Measurements from ENCODE around the gene POPDC2.

Gene POPDC2

DNA sequence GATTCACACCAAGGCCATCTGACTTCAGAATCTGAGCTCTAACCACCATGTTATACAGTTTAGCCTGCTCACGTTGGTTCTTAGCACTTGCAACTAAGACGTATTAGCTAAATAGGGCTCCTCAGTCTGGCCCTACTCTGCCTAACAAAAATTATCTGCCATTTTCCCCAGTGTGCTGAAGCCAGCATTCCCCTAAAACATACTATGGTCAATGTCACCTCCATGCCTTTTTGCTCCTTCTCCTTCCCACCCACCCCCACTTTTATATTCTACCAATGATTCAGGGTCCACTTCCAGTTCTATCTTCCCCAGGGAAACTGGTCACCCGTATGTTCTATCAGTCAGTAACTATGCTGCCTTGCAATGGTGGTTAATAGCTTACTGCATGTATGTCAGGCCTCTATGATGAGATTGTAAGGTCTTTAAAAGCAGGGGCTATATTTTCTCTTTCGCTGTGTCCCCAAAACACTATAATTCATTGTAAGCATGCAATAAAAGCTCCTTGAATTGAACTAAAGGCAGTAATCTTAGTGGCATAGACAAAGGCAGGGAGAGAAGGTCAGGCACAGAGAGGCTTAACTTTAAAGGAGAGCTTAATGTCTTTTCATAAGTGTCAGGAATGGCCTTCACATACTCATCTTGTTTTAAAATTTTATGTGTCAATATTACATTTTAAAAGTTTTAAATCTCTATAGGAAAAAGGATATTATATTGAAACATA, 23.3 kb downstream of the POPDC2 start:
- Histone ChIP-seq H3K27ac (replicated peaks) (peak overlapping the region; percentile 94), H3K4me3 (replicated peaks; ENCODE audit: insufficient read depth, low read length) (no peak overlapping the region), H3K27me3 (ENCODE audit: insufficient read depth, poor library complexity, severe bottlenecking) (no peaks in the 10 kb centered on the region)
- no peak for TF ChIP-seq POLR2AphosphoS5 (IDR thresholded peaks at IDR 0.05; ENCODE audit: low read depth)
- no peak for TF ChIP-seq GABPA (IDR thresholded peaks at IDR 0.05; ENCODE audit: low read depth)
- TF ChIP-seq, protein P1, sequence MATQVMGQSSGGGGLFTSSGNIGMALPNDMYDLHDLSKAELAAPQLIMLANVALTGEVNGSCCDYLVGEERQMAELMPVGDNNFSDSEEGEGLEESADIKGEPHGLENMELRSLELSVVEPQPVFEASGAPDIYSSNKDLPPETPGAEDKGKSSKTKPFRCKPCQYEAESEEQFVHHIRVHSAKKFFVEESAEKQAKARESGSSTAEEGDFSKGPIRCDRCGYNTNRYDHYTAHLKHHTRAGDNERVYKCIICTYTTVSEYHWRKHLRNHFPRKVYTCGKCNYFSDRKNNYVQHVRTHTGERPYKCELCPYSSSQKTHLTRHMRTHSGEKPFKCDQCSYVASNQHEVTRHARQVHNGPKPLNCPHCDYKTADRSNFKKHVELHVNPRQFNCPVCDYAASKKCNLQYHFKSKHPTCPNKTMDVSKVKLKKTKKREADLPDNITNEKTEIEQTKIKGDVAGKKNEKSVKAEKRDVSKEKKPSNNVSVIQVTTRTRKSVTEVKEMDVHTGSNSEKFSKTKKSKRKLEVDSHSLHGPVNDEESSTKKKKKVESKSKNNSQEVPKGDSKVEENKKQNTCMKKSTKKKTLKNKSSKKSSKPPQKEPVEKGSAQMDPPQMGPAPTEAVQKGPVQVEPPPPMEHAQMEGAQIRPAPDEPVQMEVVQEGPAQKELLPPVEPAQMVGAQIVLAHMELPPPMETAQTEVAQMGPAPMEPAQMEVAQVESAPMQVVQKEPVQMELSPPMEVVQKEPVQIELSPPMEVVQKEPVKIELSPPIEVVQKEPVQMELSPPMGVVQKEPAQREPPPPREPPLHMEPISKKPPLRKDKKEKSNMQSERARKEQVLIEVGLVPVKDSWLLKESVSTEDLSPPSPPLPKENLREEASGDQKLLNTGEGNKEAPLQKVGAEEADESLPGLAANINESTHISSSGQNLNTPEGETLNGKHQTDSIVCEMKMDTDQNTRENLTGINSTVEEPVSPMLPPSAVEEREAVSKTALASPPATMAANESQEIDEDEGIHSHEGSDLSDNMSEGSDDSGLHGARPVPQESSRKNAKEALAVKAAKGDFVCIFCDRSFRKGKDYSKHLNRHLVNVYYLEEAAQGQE (IDR thresholded peaks at IDR 0.05; ENCODE audit: insufficient replicate concordance, low read depth), result no peak
- TF ChIP-seq, protein P2, sequence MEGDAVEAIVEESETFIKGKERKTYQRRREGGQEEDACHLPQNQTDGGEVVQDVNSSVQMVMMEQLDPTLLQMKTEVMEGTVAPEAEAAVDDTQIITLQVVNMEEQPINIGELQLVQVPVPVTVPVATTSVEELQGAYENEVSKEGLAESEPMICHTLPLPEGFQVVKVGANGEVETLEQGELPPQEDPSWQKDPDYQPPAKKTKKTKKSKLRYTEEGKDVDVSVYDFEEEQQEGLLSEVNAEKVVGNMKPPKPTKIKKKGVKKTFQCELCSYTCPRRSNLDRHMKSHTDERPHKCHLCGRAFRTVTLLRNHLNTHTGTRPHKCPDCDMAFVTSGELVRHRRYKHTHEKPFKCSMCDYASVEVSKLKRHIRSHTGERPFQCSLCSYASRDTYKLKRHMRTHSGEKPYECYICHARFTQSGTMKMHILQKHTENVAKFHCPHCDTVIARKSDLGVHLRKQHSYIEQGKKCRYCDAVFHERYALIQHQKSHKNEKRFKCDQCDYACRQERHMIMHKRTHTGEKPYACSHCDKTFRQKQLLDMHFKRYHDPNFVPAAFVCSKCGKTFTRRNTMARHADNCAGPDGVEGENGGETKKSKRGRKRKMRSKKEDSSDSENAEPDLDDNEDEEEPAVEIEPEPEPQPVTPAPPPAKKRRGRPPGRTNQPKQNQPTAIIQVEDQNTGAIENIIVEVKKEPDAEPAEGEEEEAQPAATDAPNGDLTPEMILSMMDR (IDR thresholded peaks at IDR 0.05; ENCODE audit: insufficient read depth, low read length), result no peak
- no peak for TF ChIP-seq SPI1 (IDR thresholded peaks at IDR 0.05; ENCODE audit: borderline replicate concordance, low read depth)
- no peak for DNase-seq (ENCODE audit: low read depth in 1 of 2, low spot score in 1 of 2)

DNA sequence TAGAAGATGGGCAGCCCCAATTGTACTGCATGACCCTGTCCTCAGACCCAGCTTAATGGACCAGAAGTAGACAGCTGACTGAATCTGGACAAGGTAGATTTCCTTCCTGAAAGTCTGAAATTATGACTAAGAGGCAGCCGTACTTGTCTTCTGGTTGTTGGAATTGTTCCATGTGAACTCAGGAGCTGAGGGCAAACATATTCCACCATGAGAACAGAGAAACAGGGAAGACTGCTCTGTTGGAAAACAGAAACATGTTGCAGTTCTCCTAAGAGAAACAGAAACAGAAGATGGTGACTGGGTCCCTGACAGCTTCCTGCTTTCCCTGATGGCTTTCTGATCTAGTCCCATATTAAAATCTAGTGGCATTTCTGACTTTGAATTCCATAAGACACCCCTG, 24.1 kb downstream of the POPDC2 start:
- Histone ChIP-seq H3K4me3 (replicated peaks; ENCODE audit: insufficient read depth, low read length) (no peak overlapping the region), H3K27me3 (ENCODE audit: insufficient read depth, poor library complexity, severe bottlenecking) (no peaks in the 10 kb centered on the region), H3K27ac (replicated peaks) (peak overlapping the region; percentile 2; the same call in 1 of the 2 replicates)
- DNase-seq (ENCODE audit: low read depth in 1 of 2, low spot score in 1 of 2), result no peak
- TF ChIP-seq POLR2AphosphoS5 (IDR thresholded peaks at IDR 0.05; ENCODE audit: low read depth), result no peak
- TF ChIP-seq, protein P2 (IDR thresholded peaks at IDR 0.05; ENCODE audit: insufficient read depth, low read length), result no peak
- TF ChIP-seq GABPA (IDR thresholded peaks at IDR 0.05; ENCODE audit: low read depth), result no peak
- TF ChIP-seq, protein P1 (IDR thresholded peaks at IDR 0.05; ENCODE audit: insufficient replicate concordance, low read depth), result no peak
- no peak for TF ChIP-seq SPI1 (IDR thresholded peaks at IDR 0.05; ENCODE audit: borderline replicate concordance, low read depth)

DNA sequence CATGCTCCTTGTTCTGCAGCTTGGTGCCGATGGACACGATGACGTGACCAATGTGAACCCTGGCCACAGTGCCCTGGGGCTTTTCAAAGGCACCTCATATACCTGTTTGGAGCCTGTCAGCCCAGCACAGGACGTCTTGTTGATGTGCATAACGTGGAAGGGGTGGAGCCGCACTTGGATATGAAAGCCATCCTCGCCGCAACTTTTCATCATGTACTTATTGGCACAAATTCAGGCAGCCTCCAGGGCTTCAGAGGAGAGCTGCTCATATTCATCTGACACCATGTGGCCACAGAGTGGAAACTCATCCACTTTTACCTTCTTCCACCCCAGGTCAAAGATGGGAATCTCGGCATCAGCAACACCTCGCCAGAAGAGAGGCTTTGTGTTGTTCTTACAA, 24.7 kb downstream of the POPDC2 start:
- Histone ChIP-seq H3K27ac (replicated peaks) (no peak overlapping the region), H3K4me3 (replicated peaks; ENCODE audit: insufficient read depth, low read length) (no peak overlapping the region), H3K27me3 (ENCODE audit: insufficient read depth, poor library complexity, severe bottlenecking) (no peaks in the 10 kb centered on the region)
- no peak for DNase-seq (ENCODE audit: low read depth in 1 of 2, low spot score in 1 of 2)
- TF ChIP-seq, protein P1 (IDR thresholded peaks at IDR 0.05; ENCODE audit: insufficient replicate concordance, low read depth), result no peak
- TF ChIP-seq SPI1 (IDR thresholded peaks at IDR 0.05; ENCODE audit: borderline replicate concordance, low read depth) (no peak), GABPA (IDR thresholded peaks at IDR 0.05; ENCODE audit: low read depth) (no peak), POLR2AphosphoS5 (IDR thresholded peaks at IDR 0.05; ENCODE audit: low read depth) (no peak)
- TF ChIP-seq, protein P2 (IDR thresholded peaks at IDR 0.05; ENCODE audit: insufficient read depth, low read length), result no peak

Data from HL-60 (cell line).